GM06990 (cell line): ENCODE results near the gene EPS8L2.

Source experiments
- DNase-seq: peaks from one replicate; pipeline ENCODE4 v3.0.0-alpha.2; 2011; ENCODE audit not compliant: insufficient read length; ENCODE audit errors: extremely low read depth
- H3K27me3 ChIP-seq: replicated peaks from 2 replicates; pipeline ENCODE4 v1.6.0; 2011; ENCODE audit warnings: low read length; ENCODE audit not compliant: control insufficient read depth, insufficient read depth
- H3K36me3 ChIP-seq: 2 replicates; pipeline ENCODE4 v1.5.1; 2011; ENCODE audit warnings: low read length; ENCODE audit not compliant: control insufficient read depth, insufficient read depth
- H3K4me3 ChIP-seq: replicated peaks from 2 replicates; pipeline ENCODE4 v1.5.1; 2011; ENCODE audit warnings: low read depth, mild to moderate bottlenecking, control low read depth, low read length
- TF ChIP-seq, protein P1 (sequence below): IDR thresholded peaks from 2 replicates; pipeline ENCODE4 v1.5.1; 2011; ENCODE audit warnings: low read length, control low read depth, mild to moderate bottlenecking, inconsistent platforms; ENCODE audit not compliant: insufficient read depth, poor library complexity, severe bottlenecking

EPS8L2 gene

DNA sequence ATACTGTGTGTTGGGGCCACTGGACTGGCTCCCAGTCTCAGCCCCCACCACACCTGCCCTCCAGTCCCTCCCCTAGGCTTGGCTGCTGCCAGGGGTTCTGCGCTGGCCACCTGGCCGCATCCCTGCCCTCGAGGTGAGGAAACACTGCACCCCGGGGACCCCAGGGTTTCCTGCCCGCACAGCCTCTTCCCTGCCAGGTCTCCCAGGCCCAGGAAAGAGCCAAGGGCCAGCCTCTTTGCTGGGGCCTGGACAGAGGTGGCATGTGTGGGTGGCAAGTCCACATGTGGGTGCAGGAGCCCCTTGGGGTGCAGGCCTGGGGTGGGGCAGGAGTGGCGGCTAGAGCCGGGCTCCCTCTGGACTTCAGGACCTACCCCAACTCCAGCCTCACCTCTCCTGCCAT lies 2.5 kb downstream of the EPS8L2 start:
- no peak for DNase-seq
- Histone ChIP-seq H3K36me3 (no peaks in the 10 kb centered on the region), H3K4me3 (no peak overlapping the region), H3K27me3 (no peaks in the 10 kb centered on the region; the same call in 1 of the 2 replicates)
- TF ChIP-seq, protein P1, sequence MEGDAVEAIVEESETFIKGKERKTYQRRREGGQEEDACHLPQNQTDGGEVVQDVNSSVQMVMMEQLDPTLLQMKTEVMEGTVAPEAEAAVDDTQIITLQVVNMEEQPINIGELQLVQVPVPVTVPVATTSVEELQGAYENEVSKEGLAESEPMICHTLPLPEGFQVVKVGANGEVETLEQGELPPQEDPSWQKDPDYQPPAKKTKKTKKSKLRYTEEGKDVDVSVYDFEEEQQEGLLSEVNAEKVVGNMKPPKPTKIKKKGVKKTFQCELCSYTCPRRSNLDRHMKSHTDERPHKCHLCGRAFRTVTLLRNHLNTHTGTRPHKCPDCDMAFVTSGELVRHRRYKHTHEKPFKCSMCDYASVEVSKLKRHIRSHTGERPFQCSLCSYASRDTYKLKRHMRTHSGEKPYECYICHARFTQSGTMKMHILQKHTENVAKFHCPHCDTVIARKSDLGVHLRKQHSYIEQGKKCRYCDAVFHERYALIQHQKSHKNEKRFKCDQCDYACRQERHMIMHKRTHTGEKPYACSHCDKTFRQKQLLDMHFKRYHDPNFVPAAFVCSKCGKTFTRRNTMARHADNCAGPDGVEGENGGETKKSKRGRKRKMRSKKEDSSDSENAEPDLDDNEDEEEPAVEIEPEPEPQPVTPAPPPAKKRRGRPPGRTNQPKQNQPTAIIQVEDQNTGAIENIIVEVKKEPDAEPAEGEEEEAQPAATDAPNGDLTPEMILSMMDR, result no peak

GRCh38 chr11:709109-709997 lies 3.3 kb downstream of the EPS8L2 start:
- H3K4me3 ChIP-seq, result no peak overlapping the region
- TF ChIP-seq, protein P1, result no peak
- no peak for DNase-seq
- no peaks in the 10 kb centered on the region; the same call in 1 of the 2 replicates for H3K27me3 ChIP-seq
- no peaks in the 10 kb centered on the region for H3K36me3 ChIP-seq

DNA sequence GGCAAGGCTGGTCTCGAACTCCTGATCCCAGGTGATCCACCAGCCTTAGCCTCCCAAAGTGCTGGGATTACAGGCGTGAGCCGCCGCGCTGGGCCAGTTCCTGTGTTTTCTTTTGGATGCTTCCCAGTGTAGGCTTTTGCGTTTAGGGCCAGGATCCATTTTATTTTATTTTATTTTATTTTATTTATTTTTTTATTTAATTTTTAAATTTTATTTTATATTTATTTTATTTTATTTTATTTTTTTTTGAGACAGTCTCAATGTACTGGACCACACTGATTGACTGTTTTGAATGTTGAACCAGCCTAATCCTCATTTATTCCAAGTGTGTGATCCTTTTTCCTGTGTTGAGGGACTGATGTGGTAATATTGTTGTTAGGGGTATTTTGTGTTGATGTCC lies 8.4 kb downstream of the EPS8L2 start:
- H3K4me3 ChIP-seq, result no peak overlapping the region
- no peaks in the 10 kb centered on the region for H3K36me3 ChIP-seq
- DNase-seq, result no peak
- no peaks in the 10 kb centered on the region for H3K27me3 ChIP-seq
- TF ChIP-seq, protein P1, result no peak

DNA sequence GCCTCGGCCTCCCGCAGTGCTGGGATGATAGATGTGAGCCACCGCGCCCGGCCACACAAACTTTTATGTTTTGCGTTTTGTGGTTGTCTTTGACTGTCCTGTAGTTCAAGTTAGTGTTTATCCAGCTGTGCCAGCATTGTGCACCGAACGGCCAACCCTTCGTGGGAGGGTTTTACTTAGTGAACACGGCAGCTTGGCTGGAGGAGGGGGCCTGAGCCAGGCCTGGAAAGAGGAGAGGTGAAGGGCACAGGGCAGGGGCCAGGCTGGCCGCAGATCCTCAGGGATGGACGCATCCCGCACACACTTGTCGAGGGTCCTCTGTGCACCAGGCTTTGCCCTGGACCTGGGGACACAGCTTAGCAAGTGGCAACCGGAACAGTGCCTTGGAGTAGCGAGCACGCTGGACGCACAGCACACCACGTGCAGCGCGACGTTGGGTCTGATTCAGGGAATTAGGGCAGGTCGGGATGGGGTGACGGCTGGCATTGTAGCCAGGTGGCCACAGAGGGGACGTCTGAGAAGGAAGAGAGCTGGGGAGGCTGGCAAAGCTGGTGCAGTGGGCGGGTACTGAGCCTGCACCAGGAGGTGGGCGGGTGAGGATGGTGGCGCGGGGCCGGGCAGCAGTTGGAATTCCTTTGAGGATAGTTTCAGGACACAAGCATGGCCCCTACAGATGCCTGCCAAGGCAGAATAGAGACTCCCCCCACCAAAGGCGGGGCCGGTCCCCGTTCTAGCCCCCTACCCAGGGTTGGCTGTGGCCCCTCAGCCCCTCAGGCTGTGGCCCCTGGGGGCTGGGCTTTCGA lies 13.4 kb downstream of the EPS8L2 start:
- Histone ChIP-seq H3K27me3 (no peaks in the 10 kb centered on the region; the same call in 1 of the 2 replicates), H3K36me3 (no peaks in the 10 kb centered on the region), H3K4me3 (no peak overlapping the region)
- no peak for DNase-seq
- TF ChIP-seq, protein P1, result no peak

DNA sequence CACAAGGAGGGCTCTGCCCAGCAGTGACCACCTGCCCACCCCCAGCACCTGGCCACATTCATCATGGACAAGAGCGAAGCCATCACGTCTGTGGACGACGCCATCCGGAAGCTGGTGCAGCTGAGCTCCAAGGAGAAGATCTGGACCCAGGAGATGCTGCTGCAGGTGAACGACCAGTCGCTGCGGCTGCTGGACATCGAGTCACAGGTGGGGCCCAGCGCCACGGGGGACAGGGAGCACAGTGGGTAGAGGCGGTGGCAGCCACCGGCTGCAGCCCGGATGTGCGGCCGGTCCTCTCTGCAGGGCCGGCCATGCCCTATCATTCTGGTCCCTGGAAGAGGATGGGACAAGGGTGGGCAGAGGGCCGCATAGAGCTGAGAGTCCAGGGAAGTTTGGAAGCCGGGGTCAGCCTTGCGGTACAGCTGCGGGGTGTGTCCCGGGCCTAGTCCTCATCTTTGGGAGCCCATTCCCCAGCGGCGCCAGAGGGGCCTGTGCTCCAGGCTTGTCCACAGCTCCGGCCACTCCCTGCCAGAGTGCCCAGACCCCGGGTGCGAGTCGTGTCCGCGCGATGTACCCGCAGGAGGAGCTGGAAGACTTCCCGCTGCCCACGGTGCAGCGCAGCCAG lies 14.1 kb downstream of the EPS8L2 start:
- Histone ChIP-seq H3K27me3 (no peaks in the 10 kb centered on the region; the same call in 1 of the 2 replicates), H3K4me3 (no peak overlapping the region), H3K36me3 (no peaks in the 10 kb centered on the region)
- DNase-seq, result no peak
- TF ChIP-seq, protein P1, result no peak
